B cell (primary cell): Measurements from ENCODE around the gene YWHAG. TPM values are rescaled to one million over a fixed set of nuclear protein-coding genes. Genes with fewer than 3 reads are reported as not detected.

Experiments
- ATAC-seq: fragments of 200-7000 bp; cut with Tn5 transposase; one replicate; pipeline ENCODE4 v1.10.0; 2021; ENCODE audit warnings: low read depth, mild to moderate bottlenecking, moderate number of reproducible peaks, moderate library complexity
- CTCF ChIA-PET: fragments of 350-600 bp; sonication (Branson Sonifier 250); formaldehyde crosslinking; loops from one replicate; lab custom pipeline; 2021; ENCODE audit warnings: antibody characterized with exemption, inconsistent platforms; lab: Charles Lee
- POLR2A ChIA-PET: fragments of 350-600 bp; sonication (Branson Sonifier 250); formaldehyde crosslinking; loops from one replicate; lab custom pipeline; 2021; ENCODE audit warnings: antibody characterized with exemption; lab: Charles Lee
- DNase-seq: peaks from one replicate; pipeline ENCODE4 v3.0.0; 2013
- H2AFZ ChIP-seq: 2 replicates; pipeline ENCODE4 v1.6.1; 2012; ENCODE audit warnings: mild to moderate bottlenecking, low read depth, low read length; ENCODE audit not compliant: insufficient read depth, poor library complexity, severe bottlenecking
- H3K27ac ChIP-seq, 2 donors: 1 replicate in 1 of 2; 2 replicates in 1 of 2; pipeline ENCODE4 v1.5.1; 2012 to 2013; ENCODE audit warnings: low read length in 2 of 2, mild to moderate bottlenecking in 2 of 2, moderate library complexity in 1 of 2
- H3K27me3 ChIP-seq, 4 experiments: fragments of 200-600 bp in 1 of 4; sonication (generic) in 1 of 4; replicated peaks in 1 of 4; 1 replicate in 2 of 4; 2 replicates in 2 of 4; pipeline versions ENCODE4 v1.6.1 to v1.7.0; 2013 to 2016; ENCODE audit warnings: low read length in 3 of 4, mild to moderate bottlenecking in 2 of 4, mixed read lengths in 1 of 4, moderate library complexity in 1 of 4; ENCODE audit not compliant: insufficient read depth in 4 of 4, control insufficient read depth in 3 of 4; ENCODE audit errors: control extremely low read depth in 1 of 4
- H3K36me3 ChIP-seq, 2 experiments: replicated peaks in 1 of 2; 1 replicate in 1 of 2; 2 replicates in 1 of 2; pipeline versions ENCODE4 v1.6.1 to v1.7.1; 2013; ENCODE audit warnings: low read length in 1 of 2; ENCODE audit not compliant: insufficient read depth in 2 of 2, control insufficient read depth in 1 of 2; ENCODE audit errors: control extremely low read depth in 1 of 2, extremely low read depth in 1 of 2
- H3K4me1 ChIP-seq, 2 donors: fragments of 200-600 bp in 1 of 2; sonication (generic) in 1 of 2; 1 replicate in 1 of 2; 2 replicates in 1 of 2; pipeline versions ENCODE4 v1.5.1 to v1.6.1; 2013 to 2017; ENCODE audit warnings: low read length in 2 of 2; ENCODE audit not compliant: control insufficient read depth in 2 of 2, insufficient read depth in 2 of 2
- H3K4me2 ChIP-seq: replicated peaks from 2 replicates; pipeline ENCODE3; 2012; ENCODE audit warnings: mild to moderate bottlenecking, low read depth, low read length; ENCODE audit not compliant: poor library complexity, severe bottlenecking
- H3K4me3 ChIP-seq, 5 experiments: fragments of 200-600 bp in 1 of 5; sonication (generic) in 1 of 5; 1 replicate in 3 of 5; 2 replicates in 2 of 5; pipeline versions ENCODE4 v1.5.1 to v1.7.0; 2011 to 2016; ENCODE audit warnings: low read length in 4 of 5, mild to moderate bottlenecking in 4 of 5, low read depth in 2 of 5, control low read depth in 1 of 5, moderate library complexity in 1 of 5; ENCODE audit not compliant: insufficient read depth in 1 of 5; ENCODE audit errors: control extremely low read depth in 1 of 5, extremely low read depth in 1 of 5
- H3K79me2 ChIP-seq: fragments of 200-600 bp; sonication (generic); one replicate; pipeline ENCODE4 v1.6.0; 2016; ENCODE audit warnings: low read length; ENCODE audit not compliant: control insufficient read depth, insufficient read depth
- H3K9ac ChIP-seq: fragments of 200-600 bp; sonication (generic); 2 replicates; pipeline ENCODE4 v1.6.1; 2017; ENCODE audit warnings: mild to moderate bottlenecking, low read length, moderate library complexity
- H3K9me3 ChIP-seq, 3 donors: one replicate each; pipeline versions ENCODE4 v1.6.1 to v1.7.1; 2013; ENCODE audit warnings: low read length in 2 of 3; ENCODE audit not compliant: control insufficient read depth in 2 of 3, insufficient read depth in 1 of 3; ENCODE audit errors: control extremely low read depth in 1 of 3
- H4K20me1 ChIP-seq: 2 replicates; pipeline ENCODE4 v1.6.0; 2012; ENCODE audit warnings: mild to moderate bottlenecking, low read length; ENCODE audit not compliant: insufficient read depth, control insufficient read depth, poor library complexity, severe bottlenecking
- H3K27ac Mint-ChIP-seq: one replicate; pipeline ENCODE4 v1.8.0; 2021; ENCODE audit warnings: mixed read lengths
- H3K27me3 Mint-ChIP-seq: one replicate; pipeline ENCODE4 v1.8.0; 2021; ENCODE audit warnings: mixed read lengths
- H3K4me1 Mint-ChIP-seq: one replicate; pipeline ENCODE4 v1.8.0; 2021; ENCODE audit warnings: mixed read lengths
- H3K4me3 Mint-ChIP-seq: one replicate; pipeline ENCODE4 v1.8.0; 2021; ENCODE audit warnings: mixed read lengths
- H3K9me3 Mint-ChIP-seq: one replicate; pipeline ENCODE4 v1.8.0; 2022; ENCODE audit warnings: mixed read lengths; ENCODE audit not compliant: insufficient read depth
- EZH2 ChIP-seq: IDR thresholded peaks from 2 replicates; pipeline ENCODE4 v1.6.1; 2012; ENCODE audit warnings: borderline replicate concordance, low read depth, mild to moderate bottlenecking, moderate library complexity, low read length; ENCODE audit not compliant: insufficient read depth, poor library complexity, severe bottlenecking
- WGBS: methylation state at CpG from one replicate; pipeline ENCODE4 v1.1.5; 2013; ENCODE audit warnings: missing lambda C conversion rate; ENCODE audit not compliant: insufficient coverage; 5-methylcytosine and 5-hydroxymethylcytosine counted together
- intact Hi-C: fragments of 100-400 bp; cut with micrococcal nuclease; formaldehyde crosslinking; loops from one replicate; pipeline ENCODE4 v1.10.0; 2022
- polyA plus RNA-seq: library from polyadenylated mRNA; depleted of rRNA; stranded (reverse); fragments of >200 nt; gene quantifications from 2 replicates; pipeline ENCODE4 v1.2.3, GENCODE V29; 2012
- total RNA-seq, 2 donors: library from RNA; stranded (reverse); fragments of 120-200 nt in 1 of 2; gene quantifications; 1 replicate in 1 of 2; 2 replicates in 1 of 2; pipeline versions ENCODE4 v1.2.3 to v1.2.4, GENCODE V29; 2013 to 2022
- TF ChIP-seq, protein P1 (sequence below): fragments of 200-600 bp; IDR thresholded peaks from one replicate; pipeline ENCODE4 v1.8.0; 2022; ENCODE audit warnings: antibody characterized with exemption, mild to moderate bottlenecking

YWHAG gene
- total and polyA plus RNA-seq, 2 donors (not counting 1 experiment from before 2014, with no cell fraction given) = 6.6 to 51.6 TPM

DNA sequence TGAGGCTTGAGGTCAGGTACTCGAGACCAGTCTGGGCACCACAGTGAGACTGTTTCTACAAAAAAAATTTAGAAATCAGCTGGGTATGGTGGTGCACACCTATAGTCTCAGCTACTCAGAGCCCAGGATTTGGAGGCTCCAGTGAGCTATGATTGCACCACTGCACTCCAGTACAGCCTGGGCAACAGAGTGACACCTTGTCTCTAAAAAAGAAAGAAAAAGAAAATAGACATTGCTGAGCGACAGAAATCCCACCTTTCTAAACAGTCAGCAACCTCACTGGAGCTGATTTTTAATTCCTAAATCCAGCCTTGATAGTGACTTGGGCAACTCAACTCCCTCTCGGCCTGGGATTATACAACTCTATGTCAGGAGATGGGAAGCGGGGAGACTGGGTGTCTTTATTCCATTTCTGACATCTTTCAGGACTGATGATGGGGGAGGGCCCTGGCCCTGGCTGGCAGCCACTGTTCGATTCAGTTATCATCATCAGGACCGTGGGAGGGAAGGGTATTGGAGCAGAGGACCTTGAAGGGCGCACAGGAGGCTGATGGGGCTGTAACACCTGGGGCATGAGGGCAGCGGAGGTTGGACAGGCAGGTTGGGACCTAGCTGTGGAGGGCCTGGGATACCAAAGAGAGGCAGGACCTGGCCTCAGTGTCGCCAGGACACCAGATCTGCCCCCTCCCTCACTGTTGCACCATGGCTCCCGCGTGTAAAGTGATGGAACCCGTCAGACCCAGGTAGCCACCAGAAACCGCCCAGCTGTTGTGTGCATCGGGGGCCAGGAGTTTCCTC, 41.6 kb downstream of the YWHAG start:
- peak overlapping the region; percentile 91 for H3K4me3 Mint-ChIP-seq
- ChIA-PET POLR2A (interaction anchor here (1.0 to 1.7 kb wide), 3 partner anchors 14 to 41 kb away, joined by 3 to 13 read pairs (median 5); partner anchors contain the start of gene YWHAG), CTCF (interaction anchor here (0.6 to 5.0 kb wide), 7 partner anchors 11 to 139 kb away, joined by 3 to 25 read pairs (median 10); partner anchors contain the start of gene YWHAG)
- peak overlapping the region; percentile 86 for H3K9ac ChIP-seq
- peak overlapping the region; percentile 93 for H3K27ac Mint-ChIP-seq
- H3K9me3 ChIP-seq = no peaks in the 10 kb centered on the region
- 56% methylated on average over 12 of the region's 14 CpGs for WGBS
- TF ChIP-seq, protein P1, sequence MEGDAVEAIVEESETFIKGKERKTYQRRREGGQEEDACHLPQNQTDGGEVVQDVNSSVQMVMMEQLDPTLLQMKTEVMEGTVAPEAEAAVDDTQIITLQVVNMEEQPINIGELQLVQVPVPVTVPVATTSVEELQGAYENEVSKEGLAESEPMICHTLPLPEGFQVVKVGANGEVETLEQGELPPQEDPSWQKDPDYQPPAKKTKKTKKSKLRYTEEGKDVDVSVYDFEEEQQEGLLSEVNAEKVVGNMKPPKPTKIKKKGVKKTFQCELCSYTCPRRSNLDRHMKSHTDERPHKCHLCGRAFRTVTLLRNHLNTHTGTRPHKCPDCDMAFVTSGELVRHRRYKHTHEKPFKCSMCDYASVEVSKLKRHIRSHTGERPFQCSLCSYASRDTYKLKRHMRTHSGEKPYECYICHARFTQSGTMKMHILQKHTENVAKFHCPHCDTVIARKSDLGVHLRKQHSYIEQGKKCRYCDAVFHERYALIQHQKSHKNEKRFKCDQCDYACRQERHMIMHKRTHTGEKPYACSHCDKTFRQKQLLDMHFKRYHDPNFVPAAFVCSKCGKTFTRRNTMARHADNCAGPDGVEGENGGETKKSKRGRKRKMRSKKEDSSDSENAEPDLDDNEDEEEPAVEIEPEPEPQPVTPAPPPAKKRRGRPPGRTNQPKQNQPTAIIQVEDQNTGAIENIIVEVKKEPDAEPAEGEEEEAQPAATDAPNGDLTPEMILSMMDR = no peak
- TF ChIP-seq EZH2 = no peak
- ATAC-seq = no peak
- intact Hi-C loops = loop anchor here (10.0 kb wide), 1 partner anchor 1242 kb away; the partner anchor contains the start of gene RCC1L
- H2AFZ ChIP-seq = peak overlapping the region; percentile 98
- peaks cover 8% of the 10 kb centered on the region for H4K20me1 ChIP-seq
- H3K4me1 ChIP-seq = peaks cover 6 to 25% of the 10 kb centered on the region in 2 donors
- peaks cover 23% of the 10 kb centered on the region for H3K4me1 Mint-ChIP-seq
- no peaks in the 10 kb centered on the region for H3K27me3 Mint-ChIP-seq
- peak overlapping the region; percentile 69 to 75 for H3K27ac ChIP-seq
- no peaks in the 10 kb centered on the region for H3K27me3 ChIP-seq
- H3K9me3 Mint-ChIP-seq = no peaks in the 10 kb centered on the region
- H3K36me3 ChIP-seq = no peaks in the 10 kb centered on the region
- peaks cover 10% of the 10 kb centered on the region for H3K79me2 ChIP-seq
- DNase-seq = no peak
- peak overlapping the region; percentile 88 for H3K4me2 ChIP-seq
- peak overlapping the region; percentile 39 to 99 (median 85) for H3K4me3 ChIP-seq
